ENCODE results near the gene JARID2.

DNA sequence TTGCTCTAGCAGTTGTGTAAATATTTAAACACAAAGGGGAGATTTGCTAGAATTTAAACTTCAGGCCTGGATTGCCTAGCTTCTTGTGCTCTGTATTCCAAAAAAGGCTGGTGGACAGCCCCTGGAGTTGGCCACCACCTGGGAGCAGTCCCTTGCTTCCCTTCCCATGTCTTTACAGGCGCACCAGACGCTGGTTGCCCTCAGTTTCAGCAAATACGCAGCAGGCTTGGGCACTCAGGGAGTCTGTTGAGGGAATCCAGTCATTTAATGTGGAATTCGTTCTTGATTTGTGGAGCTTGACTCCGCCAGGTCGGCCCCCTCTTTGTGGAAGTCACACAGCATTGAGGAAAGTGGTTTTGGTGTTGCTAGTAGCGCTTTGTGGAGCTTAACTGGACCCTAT lies 260.2 kb downstream of the JARID2 start:
- TF ChIP-seq CTCF (IDR thresholded peaks at IDR 0.05; ENCODE audit: insufficient read depth, low read length, poor library complexity, severe bottlenecking) (no peak), EZH2phosphoT487 (conservative IDR thresholded peaks at IDR 0.05; ENCODE audit: low read length) (no peak)

Data from SU-DHL-6 (cell line).